Measurements from ENCODE around the gene CCNL2.

CCNL2 gene

DNA sequence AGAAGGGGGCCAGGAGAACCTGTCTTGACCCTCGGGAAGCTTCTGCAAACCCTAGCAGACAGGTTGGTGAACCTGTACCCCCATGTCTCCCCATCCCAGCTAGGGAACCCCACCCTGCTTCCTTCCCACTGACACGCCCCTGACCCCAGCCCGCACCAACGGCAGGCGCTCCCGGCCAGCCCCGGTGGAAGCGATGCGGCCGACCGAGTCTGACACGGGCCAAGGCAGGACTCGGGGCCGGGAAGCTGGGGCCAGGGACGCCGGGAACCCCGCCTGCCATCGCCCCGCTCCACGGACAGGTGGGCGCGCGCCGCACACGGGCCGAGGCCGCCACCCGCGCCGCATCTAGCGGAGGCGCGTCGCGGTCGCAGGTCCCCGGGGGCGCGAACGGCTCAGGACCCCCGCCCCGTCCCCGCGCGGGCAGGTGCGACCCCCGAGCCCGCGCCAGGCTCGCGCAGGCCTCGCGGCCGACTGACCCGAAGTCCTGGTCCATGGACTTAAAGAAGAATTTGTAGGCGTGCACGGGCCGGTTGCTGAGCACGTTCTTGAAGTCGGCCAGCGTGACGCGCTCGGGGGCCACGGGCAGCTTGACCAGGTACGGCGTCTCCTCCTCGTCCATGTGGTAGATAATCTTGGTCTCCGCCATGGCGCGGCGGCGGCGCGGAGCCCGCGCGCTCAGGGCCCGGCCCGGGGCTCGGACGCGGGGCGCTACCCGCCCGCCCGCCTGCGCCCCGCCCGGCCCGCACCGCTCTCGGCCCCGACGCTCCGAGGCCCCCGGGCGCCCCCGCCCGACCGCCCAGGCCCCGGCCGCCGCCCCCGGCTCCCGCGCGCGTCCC is 50.5 kb downstream of the CCNL2 start:
- H3K4me3 ChIP-seq (ENCODE audit: low read depth, low read length): peak overlapping the region; percentile 64
- H3K27ac ChIP-seq (ENCODE audit: extremely low read depth, low read depth, low read length): peak overlapping the region; percentile 87
- POLR2A ChIA-PET: interaction anchor here (0.5 to 1.6 kb wide), 8 partner anchors 8 to 92 kb away, joined by 3 to 10 read pairs (median 4); partner anchors contain the start of genes AURKAIP1 and CCNL2
- CTCF ChIA-PET: interaction anchor here (0.6 to 3.5 kb wide), 6 partner anchors 24 to 190 kb away, joined by 3 to 18 read pairs (median 4); no protein-coding TSS in a partner anchor
- H3K4me1 ChIP-seq (ENCODE audit: control insufficient read depth, insufficient read depth, low read length): peaks cover 10% of the 10 kb centered on the region
- H3K9me3 ChIP-seq (ENCODE audit: control insufficient read depth, insufficient read depth, low read depth, low read length): no peaks in the 10 kb centered on the region
- peaks cover 0 to 14% of the 10 kb centered on the region in 2 experiments; a peak in 1 of 3 replicates for H3K36me3 ChIP-seq (ENCODE audit: control insufficient read depth in 2 of 2, insufficient read depth in 1 of 2, low read length in 2 of 2)
- TF ChIP-seq, protein P1, sequence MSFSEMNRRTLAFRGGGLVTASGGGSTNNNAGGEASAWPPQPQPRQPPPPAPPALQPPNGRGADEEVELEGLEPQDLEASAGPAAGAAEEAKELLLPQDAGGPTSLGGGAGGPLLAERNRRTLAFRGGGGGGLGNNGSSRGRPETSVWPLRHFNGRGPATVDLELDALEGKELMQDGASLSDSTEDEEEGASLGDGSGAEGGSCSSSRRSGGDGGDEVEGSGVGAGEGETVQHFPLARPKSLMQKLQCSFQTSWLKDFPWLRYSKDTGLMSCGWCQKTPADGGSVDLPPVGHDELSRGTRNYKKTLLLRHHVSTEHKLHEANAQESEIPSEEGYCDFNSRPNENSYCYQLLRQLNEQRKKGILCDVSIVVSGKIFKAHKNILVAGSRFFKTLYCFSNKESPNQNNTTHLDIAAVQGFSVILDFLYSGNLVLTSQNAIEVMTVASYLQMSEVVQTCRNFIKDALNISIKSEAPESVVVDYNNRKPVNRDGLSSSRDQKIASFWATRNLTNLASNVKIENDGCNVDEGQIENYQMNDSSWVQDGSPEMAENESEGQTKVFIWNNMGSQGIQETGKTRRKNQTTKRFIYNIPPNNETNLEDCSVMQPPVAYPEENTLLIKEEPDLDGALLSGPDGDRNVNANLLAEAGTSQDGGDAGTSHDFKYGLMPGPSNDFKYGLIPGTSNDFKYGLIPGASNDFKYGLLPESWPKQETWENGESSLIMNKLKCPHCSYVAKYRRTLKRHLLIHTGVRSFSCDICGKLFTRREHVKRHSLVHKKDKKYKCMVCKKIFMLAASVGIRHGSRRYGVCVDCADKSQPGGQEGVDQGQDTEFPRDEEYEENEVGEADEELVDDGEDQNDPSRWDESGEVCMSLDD (tag by site-specific recombination; IDR thresholded peaks at IDR 0.05): peak; percentile 75
- TF ChIP-seq YY2 (tag by site-specific recombination; IDR thresholded peaks at IDR 0.05) (no peak), ZNF404 (tag by site-specific recombination; IDR thresholded peaks at IDR 0.05) (no peak), ZNF677 (tag by site-specific recombination; IDR thresholded peaks at IDR 0.05) (0 out of 2 replicates have a peak, but pooled peaks have one; percentile 10), KLF10 (tag by site-specific recombination; IDR thresholded peaks at IDR 0.05) (0 out of 2 replicates have a peak, but pooled peaks have one; percentile 18), BCL11A (tag by site-specific recombination; IDR thresholded peaks at IDR 0.05; ENCODE audit: low read depth) (peak; percentile 64; the same call in 1 of the 2 replicates), ZBTB1 (tag by site-specific recombination; IDR thresholded peaks at IDR 0.05) (0 out of 2 replicates have a peak, but pooled peaks have one; percentile 21), KLF1 (tag by site-specific recombination; IDR thresholded peaks at IDR 0.05) (peak; percentile 54), ZNF660 (tag by site-specific recombination; IDR thresholded peaks at IDR 0.05) (peak; percentile 17; the same call in 1 of the 2 replicates), ZNF341 (tag by site-specific recombination; IDR thresholded peaks at IDR 0.05; ENCODE audit: low read depth) (no peak), OVOL3 (tag by site-specific recombination; IDR thresholded peaks at IDR 0.05) (no peak), ZNF837 (tag by site-specific recombination; IDR thresholded peaks at IDR 0.05) (no peak), ZBTB8A (tag by site-specific recombination; IDR thresholded peaks at IDR 0.05) (peak; percentile 32), ZNF335 (tag by site-specific recombination; conservative IDR thresholded peaks at IDR 0.05) (peak; percentile 64), ZNF416 (tag by site-specific recombination; IDR thresholded peaks at IDR 0.05) (no peak), BCL11B (tag by site-specific recombination; IDR thresholded peaks at IDR 0.05; ENCODE audit: low read depth) (peak; percentile 11), ZNF843 (tag by site-specific recombination; IDR thresholded peaks at IDR 0.05) (no peak), ZNF423 (tag by site-specific recombination; IDR thresholded peaks at IDR 0.05) (no peak), SP7 (tag by site-specific recombination; IDR thresholded peaks at IDR 0.05) (no peak), SETDB1 (IDR thresholded peaks at IDR 0.05; ENCODE audit: insufficient read length, low read length) (no peak), ZXDB (tag by site-specific recombination; IDR thresholded peaks at IDR 0.05) (no peak), ZNF561 (tag by site-specific recombination; IDR thresholded peaks at IDR 0.05; ENCODE audit: borderline replicate concordance) (no peak; the same call in 1 of the 2 replicates), ZBTB21 (tag by site-specific recombination; IDR thresholded peaks at IDR 0.05) (no peak), KLF9 (tag by site-specific recombination; IDR thresholded peaks at IDR 0.05; ENCODE audit: low read depth) (peak; percentile 57; the same call in 1 of the 2 replicates), ZBTB48 (tag by site-specific recombination; IDR thresholded peaks at IDR 0.05) (no peak), ZNF324 (tag by site-specific recombination; IDR thresholded peaks at IDR 0.05) (no peak)
- TF ChIP-seq, protein P2, sequence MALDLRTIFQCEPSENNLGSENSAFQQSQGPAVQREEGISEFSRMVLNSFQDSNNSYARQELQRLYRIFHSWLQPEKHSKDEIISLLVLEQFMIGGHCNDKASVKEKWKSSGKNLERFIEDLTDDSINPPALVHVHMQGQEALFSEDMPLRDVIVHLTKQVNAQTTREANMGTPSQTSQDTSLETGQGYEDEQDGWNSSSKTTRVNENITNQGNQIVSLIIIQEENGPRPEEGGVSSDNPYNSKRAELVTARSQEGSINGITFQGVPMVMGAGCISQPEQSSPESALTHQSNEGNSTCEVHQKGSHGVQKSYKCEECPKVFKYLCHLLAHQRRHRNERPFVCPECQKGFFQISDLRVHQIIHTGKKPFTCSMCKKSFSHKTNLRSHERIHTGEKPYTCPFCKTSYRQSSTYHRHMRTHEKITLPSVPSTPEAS (tag by site-specific recombination; IDR thresholded peaks at IDR 0.05): no peak
- TF ChIP-seq, protein P3, sequence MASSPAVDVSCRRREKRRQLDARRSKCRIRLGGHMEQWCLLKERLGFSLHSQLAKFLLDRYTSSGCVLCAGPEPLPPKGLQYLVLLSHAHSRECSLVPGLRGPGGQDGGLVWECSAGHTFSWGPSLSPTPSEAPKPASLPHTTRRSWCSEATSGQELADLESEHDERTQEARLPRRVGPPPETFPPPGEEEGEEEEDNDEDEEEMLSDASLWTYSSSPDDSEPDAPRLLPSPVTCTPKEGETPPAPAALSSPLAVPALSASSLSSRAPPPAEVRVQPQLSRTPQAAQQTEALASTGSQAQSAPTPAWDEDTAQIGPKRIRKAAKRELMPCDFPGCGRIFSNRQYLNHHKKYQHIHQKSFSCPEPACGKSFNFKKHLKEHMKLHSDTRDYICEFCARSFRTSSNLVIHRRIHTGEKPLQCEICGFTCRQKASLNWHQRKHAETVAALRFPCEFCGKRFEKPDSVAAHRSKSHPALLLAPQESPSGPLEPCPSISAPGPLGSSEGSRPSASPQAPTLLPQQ (tag by site-specific recombination; IDR thresholded peaks at IDR 0.05): peak; percentile 69; the same call in 1 of the 2 replicates
- TF ChIP-seq, protein P4, sequence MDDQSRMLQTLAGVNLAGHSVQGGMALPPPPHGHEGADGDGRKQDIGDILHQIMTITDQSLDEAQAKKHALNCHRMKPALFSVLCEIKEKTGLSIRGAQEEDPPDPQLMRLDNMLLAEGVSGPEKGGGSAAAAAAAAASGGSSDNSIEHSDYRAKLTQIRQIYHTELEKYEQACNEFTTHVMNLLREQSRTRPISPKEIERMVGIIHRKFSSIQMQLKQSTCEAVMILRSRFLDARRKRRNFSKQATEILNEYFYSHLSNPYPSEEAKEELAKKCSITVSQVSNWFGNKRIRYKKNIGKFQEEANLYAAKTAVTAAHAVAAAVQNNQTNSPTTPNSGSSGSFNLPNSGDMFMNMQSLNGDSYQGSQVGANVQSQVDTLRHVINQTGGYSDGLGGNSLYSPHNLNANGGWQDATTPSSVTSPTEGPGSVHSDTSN (CRISPR knock-in tag; IDR thresholded peaks at IDR 0.05): no peak
- TF ChIP-seq, protein P5, sequence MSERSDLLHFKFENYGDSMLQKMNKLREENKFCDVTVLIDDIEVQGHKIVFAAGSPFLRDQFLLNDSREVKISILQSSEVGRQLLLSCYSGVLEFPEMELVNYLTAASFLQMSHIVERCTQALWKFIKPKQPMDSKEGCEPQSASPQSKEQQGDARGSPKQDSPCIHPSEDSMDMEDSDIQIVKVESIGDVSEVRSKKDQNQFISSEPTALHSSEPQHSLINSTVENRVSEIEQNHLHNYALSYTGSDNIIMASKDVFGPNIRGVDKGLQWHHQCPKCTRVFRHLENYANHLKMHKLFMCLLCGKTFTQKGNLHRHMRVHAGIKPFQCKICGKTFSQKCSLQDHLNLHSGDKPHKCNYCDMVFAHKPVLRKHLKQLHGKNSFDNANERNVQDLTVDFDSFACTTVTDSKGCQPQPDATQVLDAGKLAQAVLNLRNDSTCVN (tag by site-specific recombination; optimal IDR thresholded peaks at IDR 0.05): peak; percentile 64
